ENCODE measurements around the gene SIRT7.
A peak's percentile ranks its signal among the peaks of the same experiment; 100 is the strongest.

SIRT7 gene

DNA sequence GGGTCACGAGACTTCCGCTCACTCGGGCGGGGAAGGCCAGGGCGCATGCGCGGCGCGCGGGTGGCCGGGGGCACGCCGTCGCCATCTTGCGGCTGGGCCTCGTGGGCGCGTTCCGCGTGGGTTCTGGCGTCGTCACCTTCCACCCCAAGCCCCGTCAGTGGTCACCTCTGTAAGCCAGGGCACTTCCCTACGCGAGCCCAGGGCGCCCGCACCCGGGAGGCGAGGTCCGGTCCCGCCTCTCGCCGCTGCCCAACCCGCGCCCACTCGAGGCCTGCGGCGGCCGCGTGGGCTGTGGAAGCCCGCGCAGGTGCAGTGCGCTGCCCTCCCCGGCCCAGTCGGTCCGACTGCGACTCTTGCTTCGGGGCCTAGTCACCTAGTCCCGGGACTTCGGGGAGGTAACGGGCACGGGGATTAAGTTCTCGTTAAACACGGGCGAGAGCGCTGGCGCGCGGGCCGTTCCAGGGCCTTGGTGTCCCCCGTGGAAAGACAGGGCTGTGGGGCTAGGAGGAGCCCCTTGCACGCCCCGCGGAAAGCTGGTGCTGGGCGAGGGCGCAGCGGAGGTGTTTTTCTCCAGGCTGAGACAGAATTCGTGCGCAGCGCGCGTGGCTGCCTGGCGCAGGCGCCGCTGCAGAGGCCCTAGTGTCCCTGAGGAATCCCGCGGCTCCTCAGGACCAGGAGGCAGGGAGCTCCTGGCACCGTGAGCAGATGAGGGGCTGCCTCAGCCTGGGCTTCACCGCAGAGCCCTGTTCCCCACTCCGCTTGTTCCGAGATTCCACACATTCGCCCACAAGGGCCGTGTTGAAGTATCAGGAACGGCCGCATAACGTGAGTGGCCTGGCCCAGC lies 46.4 kb downstream of the SIRT7 start:
- peak overlapping the region; percentile 72 to 93 (median 83) for H3K4me3 ChIP-seq
- H3K27ac ChIP-seq = peak overlapping the region; percentile 94 to 100 (median 99)

DNA sequence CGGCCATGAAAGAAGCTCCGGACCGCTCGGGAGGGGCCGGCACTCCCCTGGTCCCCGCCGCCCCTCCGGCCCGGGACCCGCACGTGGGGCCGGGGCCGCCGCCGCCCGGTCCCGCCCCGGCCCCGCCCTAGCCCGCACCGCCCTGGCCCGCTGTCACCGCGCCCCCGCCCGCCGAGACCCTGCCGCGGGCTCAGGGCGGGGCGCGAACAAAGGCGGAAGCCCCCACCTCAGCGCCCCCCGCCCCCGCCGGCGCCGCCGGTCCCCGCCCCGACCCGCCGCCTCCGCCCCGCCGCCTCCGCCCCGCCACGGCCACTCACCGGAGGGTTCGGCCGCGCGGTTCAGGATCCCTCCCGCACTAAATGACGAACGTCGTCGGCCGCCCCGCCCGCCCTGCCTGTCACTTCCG lies 47.0 kb downstream of the SIRT7 start, which contains the start of gene ARHGDIA:
Gene ARHGDIA (minus strand): TSS at position 357 of the 406 bp plus-strand sequence. CDS start 1,407 bp downstream, outside the sequence.
- Histone ChIP-seq H3K4me3 (peak within 1 kb of the TSS; percentile 72 to 93 (median 83)), H3K27ac (peak within 1 kb of the TSS; percentile 96 to 100 (median 99))

DNA sequence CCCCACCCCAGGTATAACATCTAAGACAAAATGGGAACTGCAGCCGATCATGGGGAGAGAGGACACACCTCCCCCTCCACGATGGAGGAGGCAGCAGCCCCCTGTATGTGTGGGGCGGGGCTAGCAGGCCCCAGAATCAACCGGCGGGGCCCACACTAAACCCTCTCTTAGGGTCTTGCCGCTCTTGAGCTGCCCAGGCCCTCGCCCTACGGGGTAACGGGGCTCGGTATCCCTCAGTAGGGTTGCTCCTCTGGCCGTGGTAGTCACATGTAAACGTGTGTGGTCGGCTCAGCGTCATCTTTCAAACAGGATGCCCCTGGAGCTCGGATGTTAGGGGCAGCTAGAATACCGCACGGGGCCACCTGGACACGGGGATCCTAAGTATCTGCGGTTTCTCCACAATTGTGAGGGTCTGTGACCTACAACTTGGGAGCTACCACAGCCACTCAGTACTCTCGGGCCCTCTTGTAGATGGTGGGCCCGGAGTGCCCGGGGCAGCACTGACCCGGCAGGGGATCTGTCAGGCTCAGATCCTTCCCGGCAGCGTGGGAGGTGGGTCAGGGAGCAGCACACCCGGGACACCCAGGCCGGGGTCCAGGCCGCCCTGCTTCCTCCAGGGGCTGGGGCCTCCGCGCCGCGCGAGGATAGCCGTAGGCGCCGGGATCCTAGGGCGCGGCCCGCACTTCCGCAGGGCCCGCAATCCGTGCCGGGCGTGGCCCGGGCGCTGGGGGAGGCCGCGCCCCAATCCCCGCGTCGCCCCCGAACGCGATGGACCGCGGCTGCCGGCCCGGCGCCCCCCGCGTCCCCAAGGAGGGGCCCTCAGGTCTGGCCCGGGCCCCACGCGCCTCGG lies 47.6 kb downstream of the SIRT7 start:
- peak overlapping the region; percentile 60 to 93 (median 83) for H3K4me3 ChIP-seq
- H3K27ac ChIP-seq = peak overlapping the region; percentile 74 to 100 (median 99)

DNA sequence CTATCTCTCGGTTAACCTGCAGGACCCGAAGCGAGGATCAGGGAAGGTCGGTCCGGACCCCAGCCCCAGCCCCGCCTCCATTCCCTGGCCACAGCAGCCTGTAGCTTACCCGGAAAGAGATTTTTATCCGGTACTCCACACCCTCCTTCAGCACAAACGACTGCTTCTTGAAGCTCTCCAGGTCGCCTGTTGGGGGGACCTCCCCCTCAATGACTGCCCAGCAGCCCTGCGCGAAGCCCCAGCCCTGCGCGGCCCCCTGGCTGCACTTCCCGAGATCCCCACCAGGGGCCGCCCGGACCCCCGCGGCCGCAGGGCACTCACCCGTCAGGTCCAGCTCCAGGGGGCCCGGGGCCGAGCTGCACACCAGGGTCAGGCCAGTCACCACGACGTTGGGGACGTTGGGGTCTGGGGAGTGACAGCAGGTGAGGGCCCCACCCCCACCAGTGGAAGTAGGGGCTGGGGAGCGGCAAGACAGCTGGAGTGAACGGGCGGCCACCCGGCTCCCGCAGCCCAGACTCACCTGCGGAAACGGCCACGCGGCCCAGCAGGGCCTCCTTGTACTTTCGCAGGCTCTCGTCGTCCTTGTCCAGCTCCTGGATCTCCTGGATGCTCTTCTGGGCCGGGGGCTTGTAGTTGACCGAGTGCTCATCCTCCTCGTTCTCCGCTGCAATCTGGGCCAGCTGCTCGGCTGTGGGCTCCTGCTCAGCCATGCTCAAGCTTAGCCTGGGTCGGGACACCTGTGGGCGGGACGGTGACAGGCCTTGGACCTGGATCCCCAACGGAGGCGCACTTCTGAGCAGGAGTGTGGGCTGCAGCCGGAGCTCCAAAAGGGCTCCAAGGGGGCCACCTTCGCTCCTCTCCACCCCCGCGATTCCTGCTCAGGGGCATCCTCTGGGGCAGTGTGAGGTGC lies 48.5 kb downstream of the SIRT7 start:
- Histone ChIP-seq H3K4me3 (peak overlapping the region; percentile 60 to 93 (median 83)), H3K27ac (peak overlapping the region in 20 of 21 experiments; percentile 74 to 100 (median 99))

DNA sequence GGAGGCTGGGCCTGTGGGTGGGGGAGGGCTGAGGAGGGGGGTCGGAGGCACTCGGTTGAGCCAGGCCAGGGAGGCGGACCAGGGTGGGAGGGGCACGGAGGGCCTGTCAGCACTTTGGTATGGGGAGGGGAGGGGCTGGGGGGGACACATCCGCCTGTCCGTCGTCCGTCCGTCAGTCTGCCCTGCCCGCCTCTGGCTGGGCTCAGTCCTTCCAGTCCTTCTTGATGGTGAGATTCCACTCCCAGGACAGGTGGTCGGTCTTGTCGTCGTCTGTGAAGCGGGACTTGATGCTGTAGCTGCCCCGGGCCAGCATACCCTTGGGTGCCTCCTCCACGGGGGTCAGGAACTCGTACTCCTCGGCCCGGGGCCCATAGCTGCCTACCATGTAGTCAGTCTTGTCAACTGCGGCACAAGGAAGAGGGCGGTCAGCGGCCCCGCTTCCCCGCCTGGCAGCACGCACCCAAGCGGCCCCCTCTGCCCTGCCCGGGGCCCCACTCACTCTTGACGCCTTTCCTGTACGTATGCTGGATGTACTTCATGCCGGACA lies 49.2 kb downstream of the SIRT7 start:
- H3K4me3 ChIP-seq = peak overlapping the region in 1 of 7 experiments; percentile 72
- peak overlapping the region in 13 of 21 experiments; percentile 10 to 99 (median 92) for H3K27ac ChIP-seq

DNA sequence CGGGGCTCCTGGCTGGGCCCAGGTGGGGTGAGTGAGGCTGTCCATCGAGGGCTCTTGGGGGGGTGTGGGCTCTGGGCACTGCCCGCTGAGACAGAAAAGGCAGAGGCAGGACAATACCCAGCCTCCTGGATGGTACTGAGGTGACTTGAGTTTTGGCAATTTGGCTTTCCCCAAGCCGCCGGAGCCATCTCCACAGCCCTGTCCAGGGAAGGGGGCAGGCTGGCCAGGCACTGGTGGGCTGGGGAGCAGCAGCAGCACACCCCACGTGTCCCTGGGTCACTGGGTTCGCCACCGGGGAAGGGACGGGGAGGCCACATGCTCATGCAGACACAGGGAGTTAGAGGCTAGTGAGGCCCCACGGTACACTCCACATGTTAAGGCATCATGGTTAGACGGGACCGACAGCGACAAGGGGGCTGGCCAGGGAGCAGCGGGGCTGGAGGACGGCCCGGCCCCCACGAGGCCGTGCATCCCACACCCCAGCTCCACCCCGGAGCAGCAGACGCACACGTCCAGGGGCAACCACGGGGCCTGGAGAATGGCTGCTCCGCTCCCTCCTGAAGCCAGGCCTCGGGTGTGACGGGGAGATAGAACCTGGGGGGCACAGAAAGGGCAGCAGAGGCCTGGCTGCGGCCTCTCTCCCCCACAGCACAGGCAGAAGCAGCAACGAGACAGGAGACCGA lies 49.8 kb downstream of the SIRT7 start:
- Histone ChIP-seq H3K27ac (peak overlapping the region in 10 of 21 experiments; percentile 11 to 99 (median 38)), H3K4me3 (no peak overlapping the region)

DNA sequence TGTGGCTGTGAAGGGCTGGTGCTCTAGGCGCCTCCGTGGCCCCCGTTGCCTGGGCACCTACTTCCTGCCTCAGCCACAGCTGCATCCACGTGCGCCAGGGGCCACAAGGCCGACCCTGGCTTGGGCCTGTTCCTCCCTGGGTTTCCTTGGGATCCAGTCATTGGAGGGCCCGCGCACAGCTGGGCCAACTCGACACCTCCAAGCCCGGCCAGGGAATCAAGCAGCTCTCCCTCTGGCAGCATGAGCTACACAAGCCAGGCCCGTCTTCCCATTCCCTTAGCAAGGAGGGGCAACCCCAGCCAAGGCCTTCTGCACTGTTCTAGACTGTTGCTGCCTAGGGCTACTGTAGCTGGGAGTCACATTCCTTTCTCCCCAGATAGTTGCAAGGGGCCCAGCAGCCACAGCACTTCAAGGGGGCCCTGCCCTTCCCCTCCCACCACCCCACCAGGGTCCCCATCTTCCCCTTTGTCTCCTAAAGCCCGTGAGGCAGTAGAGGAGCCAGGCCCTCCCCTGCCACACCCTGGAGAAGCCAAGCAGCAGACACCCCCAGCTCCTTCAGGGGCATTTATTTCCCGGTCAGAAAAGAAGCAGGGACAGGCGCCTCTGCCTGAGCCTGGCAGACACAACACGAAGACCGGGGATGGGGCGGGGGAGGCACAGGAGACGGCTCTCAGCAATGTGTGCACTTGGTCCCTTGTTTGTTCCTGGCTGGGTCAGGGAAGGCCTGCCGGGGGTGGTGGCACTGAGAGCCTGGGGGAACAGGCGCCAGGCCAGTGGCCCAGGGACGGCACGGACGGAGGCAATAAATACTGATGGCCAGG lies 50.6 kb downstream of the SIRT7 start:
- Histone ChIP-seq H3K27ac (peak overlapping the region in 12 of 21 experiments; percentile 2 to 99 (median 40)), H3K4me3 (no peak overlapping the region)

DNA sequence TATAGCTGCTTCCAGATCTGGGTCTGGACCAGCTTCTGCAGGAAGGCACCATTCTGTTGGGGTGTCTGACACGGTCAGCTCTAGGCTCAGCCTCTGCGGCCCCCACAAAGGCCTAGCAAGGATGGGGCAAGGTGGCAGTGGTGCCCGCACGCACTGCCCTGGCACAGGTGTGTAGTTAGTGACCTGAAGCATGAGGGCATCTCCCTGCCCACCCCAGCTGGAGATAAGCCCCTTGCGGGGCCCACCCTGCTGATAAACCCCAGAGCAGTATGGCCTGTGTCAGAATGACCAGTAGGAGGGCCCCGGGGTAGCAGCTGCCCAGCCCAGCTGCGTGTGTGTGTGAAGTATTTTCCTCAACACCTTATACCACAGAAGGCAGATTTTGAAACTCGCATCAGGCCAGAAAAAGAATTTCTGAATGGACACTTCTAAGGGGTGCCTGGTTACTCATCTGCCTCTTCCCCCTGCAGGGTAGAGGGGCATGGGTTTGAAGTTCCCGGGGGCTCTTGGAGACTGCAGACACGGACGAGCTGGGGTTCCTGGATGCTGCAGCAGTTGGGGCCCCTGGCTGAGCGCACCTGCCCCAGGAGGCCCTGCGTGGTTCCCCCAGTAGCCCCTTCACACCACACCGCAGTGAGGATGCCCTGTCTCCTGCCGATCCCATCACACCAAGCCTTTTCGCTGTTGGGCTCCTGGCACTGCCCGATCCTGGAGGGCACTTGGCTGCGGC lies 51.4 kb downstream of the SIRT7 start:
- peak overlapping the region in 14 of 21 experiments; percentile 2 to 99 (median 40) for H3K27ac ChIP-seq
- no peak overlapping the region for H3K4me3 ChIP-seq

DNA sequence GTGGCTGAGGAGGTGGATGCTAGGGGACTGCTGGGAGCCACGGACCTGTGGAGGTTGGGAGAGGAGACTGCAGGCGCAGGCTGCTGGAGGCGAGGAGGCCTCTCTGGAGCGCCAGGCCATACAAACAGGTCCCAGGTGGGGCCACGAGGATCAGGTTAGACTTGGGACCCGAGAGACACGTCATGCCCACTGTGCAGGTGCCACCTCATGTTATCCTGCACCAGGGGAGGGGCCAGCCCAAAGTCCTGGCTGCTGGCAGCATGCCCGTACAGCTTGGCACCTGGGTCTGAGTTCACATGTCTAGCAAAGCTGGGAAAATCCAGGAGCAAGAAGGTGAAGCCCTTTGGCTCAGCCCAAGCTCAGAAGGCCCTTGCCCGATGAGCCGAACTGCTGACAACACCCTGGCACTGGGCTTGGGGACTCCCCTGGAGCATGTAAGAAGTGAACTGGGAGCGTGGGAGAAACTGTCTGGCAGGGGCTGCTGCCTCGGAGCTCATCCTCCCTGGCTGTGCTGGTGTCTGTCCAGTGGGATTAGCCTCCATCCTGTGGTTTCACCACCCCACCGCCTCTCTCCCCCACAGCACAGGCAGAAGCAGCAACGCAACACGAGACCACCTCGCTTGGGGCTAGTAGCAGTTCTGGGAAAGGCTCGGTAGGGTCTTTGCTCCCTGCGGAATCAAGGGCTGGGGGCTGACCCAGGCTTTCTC lies 52.1 kb downstream of the SIRT7 start:
- Histone ChIP-seq H3K4me3 (no peak overlapping the region), H3K27ac (peak overlapping the region in 8 of 21 experiments; percentile 3 to 99 (median 38))

DNA sequence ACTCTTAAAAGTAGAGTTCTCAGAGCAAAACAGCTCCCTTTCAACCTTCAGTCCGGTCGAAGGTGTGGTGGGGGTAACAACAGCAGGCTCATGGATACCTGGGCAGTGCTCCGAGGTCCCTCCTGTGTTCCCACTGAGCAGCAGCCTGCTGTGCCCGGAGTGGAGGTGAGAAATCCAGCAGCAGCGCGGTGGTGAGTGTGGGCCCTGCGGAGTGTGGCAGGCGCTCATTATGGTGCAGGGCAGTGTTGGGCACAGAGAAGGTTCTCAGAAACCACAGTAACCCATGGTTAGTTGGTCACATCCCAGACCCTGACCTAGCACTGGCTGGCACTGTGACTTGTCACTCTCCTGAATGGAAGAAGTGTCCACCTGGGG lies 52.6 kb downstream of the SIRT7 start:
- Histone ChIP-seq H3K4me3 (no peak overlapping the region), H3K27ac (peak overlapping the region in 2 of 21 experiments; percentile 29 to 52)

DNA sequence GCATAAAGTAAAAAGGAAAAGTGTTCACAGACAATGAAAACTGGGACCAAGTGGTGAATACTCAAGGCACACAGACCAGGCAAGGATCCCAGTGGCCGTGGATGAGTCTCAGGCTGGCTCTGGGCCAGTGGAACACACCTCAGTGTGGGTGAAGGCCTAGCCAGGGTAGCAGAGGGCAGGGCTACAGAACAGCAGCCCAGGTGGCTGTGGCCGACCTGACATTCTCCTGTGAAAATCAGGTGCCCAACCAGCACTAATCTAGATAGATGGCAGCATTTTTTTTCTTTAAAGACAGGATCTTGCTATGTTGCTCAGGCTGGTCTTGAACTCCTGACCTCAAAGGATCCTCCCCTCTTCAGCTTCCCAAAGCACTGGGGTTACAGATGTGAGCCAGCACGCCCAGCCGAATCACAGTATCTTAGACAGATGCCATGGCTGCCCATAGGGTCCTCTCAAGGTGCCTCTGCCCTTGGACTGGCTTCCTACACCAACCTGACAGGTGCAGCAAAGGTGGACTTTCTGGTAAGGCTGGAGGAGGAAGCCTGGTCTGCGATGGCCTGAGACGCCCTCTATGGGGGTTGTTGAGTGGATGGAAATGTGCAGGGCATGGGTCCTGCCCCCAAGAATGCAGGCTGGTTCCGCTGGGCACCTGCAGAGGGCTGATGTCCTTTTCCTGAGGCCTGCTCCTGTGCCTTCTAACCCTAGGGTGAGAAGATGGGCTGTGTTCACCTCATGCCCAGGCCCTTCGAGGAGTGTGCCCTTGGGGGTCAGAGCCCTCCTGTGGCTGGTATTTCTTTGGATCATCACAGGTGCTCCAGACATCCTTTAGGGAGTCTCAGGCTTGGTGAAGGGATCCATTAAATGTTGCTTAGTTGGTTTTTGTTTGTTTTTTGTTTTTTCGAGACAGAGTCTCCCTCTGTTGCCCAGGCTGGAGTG lies 53.9 kb downstream of the SIRT7 start:
- Histone ChIP-seq H3K27ac (peak overlapping the region in 2 of 21 experiments; percentile 7 to 32), H3K4me3 (no peak overlapping the region)

DNA sequence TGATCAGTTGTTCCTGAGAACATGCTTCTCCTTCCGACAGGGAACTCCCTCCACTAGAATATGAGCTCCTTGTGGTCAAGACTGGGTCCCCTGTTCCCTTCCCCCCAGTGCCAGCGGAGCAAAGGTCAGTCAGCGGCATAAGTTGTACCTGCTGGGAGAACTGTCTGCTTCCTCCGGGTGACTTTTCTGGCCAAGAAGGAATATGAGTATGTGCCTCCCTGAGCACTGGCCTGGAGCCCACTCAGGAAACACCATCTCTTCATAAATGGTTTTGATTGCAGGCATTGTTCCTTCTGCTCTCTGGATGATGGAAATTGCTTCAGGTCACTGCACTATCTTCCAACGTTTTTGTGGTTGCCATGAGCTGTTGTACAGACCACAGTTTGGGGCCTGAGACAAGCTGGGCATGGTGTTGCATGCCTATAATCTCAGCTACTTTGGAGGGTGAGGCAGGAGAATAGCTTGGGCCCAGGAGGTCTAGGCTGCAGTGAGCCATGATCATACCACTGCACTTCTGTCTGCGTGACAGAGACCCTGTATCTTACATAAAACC lies 54.8 kb downstream of the SIRT7 start:
- H3K27ac ChIP-seq = peak overlapping the region in 2 of 21 experiments; percentile 32 to 38
- no peak overlapping the region for H3K4me3 ChIP-seq

Data from skin epidermis (tissue), 12 donors.